Limb (tissue), 2 donors: ENCODE data around the gene GTPBP6.
A peak's percentile ranks its signal among the peaks of the same experiment; 100 is the strongest.

Experiments
- DNase-seq, 2 donors: peaks; one replicate each; pipeline ENCODE4 v3.0.0-alpha.2; 2016; ENCODE audit errors: extremely low spot score in 2 of 2

Gene GTPBP6

DNA sequence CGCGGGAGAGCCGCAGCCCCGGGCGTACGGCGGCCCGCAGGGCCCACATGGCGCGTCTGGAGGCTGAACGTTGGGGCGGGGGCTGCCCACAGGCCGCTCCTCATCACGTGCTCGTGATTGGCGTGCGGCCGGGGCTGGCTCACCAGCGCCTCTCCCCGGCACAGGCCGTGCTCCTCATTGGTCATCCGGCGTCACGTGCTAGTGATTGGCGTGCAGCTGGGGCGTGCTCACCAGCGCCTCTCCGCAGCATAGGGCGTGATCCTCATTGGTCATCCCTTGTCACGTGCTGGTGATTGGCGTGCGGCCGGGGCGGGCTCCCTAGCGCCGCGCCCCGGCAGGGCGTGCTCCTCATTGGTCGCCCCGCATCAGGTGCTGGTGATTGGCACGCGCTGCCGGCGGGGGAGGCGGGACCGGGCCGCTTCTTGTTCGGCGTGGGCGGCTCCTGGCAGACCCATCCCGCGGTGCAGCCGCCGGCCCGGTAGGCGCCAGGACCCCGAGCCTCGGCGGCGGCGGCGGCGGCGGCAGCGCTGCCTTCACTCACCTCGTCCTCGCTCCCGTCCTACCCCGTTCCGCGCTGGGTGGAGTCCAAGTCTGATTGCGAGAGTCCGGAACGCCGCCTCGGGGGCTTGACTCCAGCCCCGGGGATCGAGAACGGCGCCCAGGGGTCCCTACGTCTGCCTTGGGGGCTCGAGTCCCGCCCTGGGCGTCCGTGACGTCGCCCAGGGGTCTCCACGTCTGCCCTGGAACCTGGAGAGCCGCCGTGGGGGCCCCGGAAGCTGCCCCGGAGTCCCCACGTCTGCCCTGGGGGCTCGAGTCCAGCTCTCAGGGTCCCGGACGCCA lies at the start of gene GTPBP6:
GTPBP6 (minus strand) TSS at position 58 of the 840 bp plus-strand sequence; CDS start at position 49, 9 bp downstream.
- DNase-seq: peak; percentile 100

DNA sequence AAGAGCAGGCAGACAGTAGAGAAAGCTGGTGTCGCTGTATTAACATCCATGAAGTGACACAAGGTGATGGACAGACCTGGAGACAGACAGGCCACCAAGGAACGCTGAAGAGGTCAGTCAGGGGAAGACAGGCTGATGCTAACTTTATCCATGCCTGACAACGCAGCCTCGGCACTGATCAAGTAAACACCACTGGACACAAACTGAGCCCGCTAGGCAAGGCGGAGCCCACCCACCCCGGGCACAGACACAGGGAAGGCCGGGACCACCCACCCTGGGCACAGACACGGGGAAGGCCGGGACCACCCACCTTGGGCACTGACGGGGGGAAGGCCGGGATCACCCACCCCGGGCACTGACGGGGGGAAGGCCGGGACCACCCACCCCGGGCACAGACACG lies 49.3 kb upstream of the GTPBP6 start:
- DNase-seq: no peak

- DNase-seq: no peak
Observed at GRCh38 chrX:367349-367748, 48.8 kb upstream of the GTPBP6 start.

- no peak for DNase-seq
Observed at GRCh38 chrX:363621-364375, 45.2 kb upstream of the GTPBP6 start.

DNA sequence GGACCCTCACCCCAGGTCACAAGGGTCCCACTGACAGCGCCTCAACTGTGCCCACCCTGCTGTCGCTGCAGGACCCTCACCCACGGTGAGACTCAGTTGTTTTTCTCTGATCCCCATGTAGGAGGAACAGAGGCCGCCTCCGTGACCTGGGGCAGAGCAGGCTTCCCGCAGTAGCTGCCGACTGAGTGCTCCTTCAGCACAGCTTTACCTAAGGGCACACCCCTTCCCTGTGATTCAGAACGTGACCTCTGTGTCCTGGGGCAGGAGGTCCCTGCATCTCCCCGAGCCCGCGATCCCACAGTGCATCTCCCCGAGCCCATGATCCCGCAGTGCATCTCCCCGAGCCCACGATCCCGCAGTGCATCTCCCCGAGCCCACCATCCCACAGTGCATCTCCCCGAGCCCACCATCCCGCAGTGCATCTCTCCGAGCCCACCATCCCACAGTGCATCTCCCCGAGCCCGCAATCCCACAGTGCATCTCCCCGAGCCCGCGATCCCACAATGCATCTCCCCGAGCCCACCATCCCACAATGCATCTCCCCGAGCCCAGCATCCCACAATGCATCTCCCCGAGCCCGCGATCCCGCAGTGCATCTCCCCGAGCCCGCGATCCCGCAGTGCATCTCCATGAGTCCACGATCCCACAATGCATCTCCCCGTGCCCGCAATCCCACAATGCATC lies 44.5 kb upstream of the GTPBP6 start:
- DNase-seq: no peak

GRCh38 chrX:362351-362750 lies 43.8 kb upstream of the GTPBP6 start:
- no peak for DNase-seq

- DNase-seq: no peak
Observed at GRCh38 chrX:361231-362145, 42.9 kb upstream of the GTPBP6 start.

DNA sequence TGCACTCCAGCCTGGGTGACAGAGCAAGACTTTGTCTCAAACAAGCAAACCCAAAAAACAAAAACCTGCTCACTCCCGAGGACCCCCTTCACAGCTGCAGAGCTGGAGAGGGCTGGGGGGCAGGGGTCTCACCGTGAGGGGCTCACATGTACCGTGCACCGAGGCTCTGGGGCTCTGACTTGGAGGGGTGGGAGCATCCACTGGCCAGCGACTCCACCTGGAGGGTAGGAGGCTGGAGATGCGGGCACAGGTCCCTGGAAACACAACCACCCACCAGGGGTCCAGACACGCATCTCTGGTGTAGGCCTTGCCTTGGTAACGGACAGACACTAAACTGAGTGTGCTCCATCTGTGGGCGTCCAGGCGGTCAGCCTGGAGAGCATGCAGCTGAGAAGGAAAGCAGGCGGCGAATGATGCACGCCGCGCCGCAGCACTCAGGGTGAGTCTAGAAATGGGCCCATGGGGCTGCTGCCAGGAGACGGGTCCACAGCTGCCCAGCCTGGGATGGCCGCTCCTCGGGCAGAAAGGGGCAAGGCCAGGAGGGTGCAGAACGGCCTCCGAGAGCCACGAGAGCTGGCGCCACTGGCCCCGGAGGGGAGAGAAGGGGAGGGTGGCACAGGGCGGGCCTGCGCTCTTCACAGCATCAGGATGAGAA lies 42.0 kb upstream of the GTPBP6 start:
- no peak for DNase-seq

DNA sequence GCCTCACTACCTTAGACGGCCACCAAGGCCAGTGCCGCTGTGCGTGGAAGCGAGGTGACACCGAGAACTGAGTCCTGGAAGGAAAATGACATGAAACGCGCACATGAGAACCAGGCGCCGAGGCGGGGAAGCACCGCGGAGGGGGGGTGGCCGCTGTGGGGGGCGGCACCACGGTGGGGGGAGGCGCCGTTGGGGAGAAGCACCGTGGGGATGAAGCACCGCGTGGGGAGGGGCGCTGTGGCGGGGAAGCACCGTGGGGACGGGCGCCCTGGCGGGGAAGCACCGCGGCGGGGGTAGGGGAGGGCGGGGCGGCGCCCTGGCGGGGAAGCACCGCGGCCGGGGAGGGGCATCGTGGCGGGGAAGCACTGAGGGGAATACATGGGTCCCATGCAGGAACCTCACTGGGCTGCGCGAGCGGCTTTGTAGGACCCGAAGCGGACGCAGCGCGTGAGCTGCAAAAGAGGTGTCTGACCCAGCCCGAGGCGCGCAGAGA lies 40.1 kb upstream of the GTPBP6 start:
- DNase-seq: no peak

DNA sequence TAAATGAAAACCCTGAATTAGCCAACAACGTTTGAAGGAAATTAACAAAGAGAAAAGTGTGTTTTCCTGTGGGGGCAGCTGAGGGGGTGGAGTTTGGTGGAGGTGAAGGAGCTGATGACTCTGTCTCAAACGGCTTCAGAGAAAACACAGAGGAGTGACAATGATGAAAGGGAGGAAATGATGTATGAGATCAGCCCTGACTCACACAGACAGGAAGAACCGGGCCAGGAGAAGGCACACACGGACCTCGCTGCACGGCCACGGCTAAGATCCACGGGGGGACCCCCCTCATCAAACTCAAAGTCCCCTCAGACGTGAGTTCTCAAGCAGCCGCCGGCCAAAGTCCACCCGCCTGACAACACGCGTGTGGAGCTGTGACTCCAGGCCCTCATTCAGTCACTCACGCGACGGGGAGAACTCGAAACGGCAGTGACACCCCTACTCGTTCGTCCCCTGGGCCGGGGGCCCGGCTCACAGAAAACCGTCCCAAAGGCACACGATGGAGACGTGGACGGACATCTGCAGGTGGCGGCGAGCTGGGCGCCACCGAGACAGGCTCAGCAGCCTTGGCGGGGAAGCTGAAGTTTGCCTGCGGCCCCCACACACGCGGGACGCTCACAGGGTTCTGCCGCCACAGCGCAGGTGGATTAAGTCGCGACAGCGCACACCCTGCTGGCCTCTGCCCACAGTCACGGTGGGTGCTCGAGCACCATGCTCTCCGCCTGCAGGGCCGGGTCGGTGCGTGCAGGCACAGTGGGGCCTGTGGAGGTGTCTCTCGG lies 39.3 kb upstream of the GTPBP6 start:
- DNase-seq: no peak

- DNase-seq: no peak
Observed at GRCh38 chrX:357035-357692, 38.6 kb upstream of the GTPBP6 start.

DNA sequence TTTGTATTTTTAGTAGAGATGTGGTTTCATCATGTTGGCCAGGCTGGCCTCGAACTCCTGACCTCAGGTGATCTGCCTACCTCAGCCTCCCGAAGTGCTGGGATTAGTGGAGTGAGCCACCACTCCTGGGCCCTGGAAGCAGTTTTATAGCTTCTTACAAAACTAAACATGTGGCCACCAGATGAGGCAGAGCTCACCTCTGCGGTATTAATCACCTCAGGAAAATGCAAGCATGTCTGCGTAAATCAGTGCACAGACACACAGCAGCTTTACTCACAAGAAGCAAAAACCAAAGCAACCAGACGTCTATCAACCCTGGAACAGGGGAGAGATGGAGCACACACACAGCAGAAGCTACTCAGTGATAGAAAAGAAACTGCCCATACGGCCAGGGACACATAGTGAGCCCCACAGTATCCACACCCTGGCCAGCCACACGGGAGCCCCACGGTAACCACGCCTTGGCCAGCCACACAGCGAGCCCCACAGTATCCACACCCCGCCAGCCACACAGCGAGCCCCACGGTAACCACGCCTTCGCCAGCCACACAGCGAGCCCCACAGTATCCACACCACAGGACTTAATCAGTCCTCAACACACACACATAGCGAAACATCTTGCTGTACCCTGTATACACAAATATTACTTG lies 37.9 kb upstream of the GTPBP6 start:
- no peak for DNase-seq

DNA sequence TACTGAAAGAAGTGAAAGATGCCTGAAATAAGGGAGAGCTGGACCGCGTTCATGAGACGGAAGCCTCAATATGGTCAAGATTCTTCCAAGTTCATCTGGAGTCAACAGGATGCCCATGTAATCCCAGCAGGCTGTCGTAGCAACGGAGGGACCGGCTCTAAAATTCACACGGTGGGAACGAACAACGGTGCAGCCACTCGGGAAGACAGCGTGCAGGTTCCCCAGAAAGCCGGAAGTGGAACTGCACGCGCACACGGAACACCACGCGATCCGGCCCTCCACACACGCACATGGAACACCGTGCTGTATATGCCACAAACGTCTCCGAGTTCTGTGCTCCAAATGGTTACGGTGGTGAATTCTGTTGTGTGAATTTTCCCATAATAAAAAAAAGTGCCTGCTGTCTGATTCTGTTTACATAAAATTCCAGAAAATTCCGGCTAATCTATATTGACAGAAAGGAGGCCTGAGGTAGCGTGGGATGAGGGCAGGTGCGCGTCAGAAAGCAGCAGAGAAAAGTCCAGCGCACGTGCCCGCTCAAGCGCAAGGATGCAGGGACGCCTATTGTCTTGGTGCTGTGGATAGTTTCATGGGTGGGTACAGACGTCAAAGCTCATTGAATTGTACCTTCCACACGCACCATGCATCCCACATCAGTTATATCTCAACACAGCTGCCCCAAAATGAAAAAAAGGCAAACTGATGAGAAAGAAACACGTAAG lies 36.9 kb upstream of the GTPBP6 start:
- DNase-seq: no peak

GRCh38 chrX:353566-354535 lies 35.3 kb upstream of the GTPBP6 start:
- DNase-seq: no peak

DNA sequence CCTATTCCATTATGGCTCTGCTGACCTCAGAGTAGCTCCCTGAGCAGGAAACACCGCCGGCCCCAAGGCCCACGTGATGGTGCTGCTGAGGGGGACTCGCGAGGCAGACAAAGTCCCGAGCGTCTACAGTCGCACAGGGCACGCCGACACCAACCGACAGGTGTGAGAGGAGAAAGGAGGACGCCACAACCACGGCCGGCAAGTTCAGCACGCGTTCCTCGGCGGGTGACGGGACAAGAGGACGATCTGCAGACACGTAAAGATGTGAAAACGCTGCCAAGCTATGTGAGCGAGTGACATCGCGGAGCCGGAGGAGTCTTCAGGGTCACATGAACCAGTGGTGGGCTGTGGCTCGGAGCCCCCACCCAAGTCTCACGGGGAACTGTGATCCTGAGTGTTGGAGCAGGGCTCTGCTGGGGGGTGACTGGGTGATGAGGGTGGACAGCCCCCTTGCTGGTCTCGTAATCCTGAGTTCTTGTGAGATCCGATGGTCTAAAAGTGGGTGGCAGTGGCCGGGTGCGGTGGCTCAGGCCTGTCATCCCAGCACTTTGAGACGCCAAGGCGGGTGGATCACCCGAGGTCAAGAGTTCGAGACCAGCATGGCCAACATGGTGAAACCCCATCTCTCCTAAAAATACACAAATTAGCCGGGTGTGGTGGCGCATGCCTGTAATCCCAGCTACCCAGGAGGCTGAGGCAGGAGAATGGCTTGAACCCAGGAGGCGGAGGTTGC lies 34.2 kb upstream of the GTPBP6 start:
- no peak for DNase-seq

GRCh38 chrX:352181-352580 lies 33.6 kb upstream of the GTPBP6 start:
- no peak for DNase-seq
